Liver (tissue), 9 donors: ENCODE results near the gene ADPRH. TPM values are rescaled to one million over a fixed set of nuclear protein-coding genes. Genes with fewer than 3 reads are reported as not detected.

Source experiments
- DNase-seq: peaks from one replicate; pipeline ENCODE4 v3.0.0-alpha.2; 2017; ENCODE audit warnings: low spot score
- H3K27ac ChIP-seq, 2 donors: one replicate each; pipeline ENCODE4 v1.7.0; 2013; ENCODE audit warnings: inconsistent platforms in 2 of 2, low read length in 2 of 2, control low read depth in 1 of 2, low read depth in 1 of 2, mild to moderate bottlenecking in 1 of 2
- H3K27me3 ChIP-seq, 4 donors: one replicate each; pipeline versions ENCODE4 v1.6.1 to v1.7.0; 2013; ENCODE audit warnings: low read length in 3 of 4, inconsistent platforms in 1 of 4, mild to moderate bottlenecking in 1 of 4, moderate library complexity in 1 of 4; ENCODE audit not compliant: control insufficient read depth in 4 of 4, insufficient read depth in 4 of 4
- H3K36me3 ChIP-seq, 4 donors: one replicate each; pipeline versions ENCODE4 v1.6.1 to v1.7.0; 2013; ENCODE audit warnings: low read length in 3 of 4, mild to moderate bottlenecking in 3 of 4, low read depth in 1 of 4, moderate library complexity in 1 of 4; ENCODE audit not compliant: control insufficient read depth in 4 of 4, insufficient read depth in 3 of 4
- H3K4me1 ChIP-seq, 4 donors: one replicate each; pipeline versions ENCODE4 v1.6.1 to v1.7.0; 2013; ENCODE audit warnings: low read length in 3 of 4, mild to moderate bottlenecking in 3 of 4, moderate library complexity in 1 of 4; ENCODE audit not compliant: control insufficient read depth in 4 of 4, insufficient read depth in 4 of 4
- H3K4me3 ChIP-seq, 3 donors: one replicate each; pipeline versions ENCODE4 v1.6.1 to v1.7.0; 2013; ENCODE audit warnings: low read length in 3 of 3, control low read depth in 1 of 3, low read depth in 1 of 3, mild to moderate bottlenecking in 1 of 3
- H3K9ac ChIP-seq, 2 donors: one replicate each; pipeline ENCODE4 v1.7.0; 2013; ENCODE audit warnings: low read length in 2 of 2, mild to moderate bottlenecking in 2 of 2, moderate library complexity in 2 of 2, control low read depth in 1 of 2, low read depth in 1 of 2
- H3K9me3 ChIP-seq, 4 donors: one replicate each; pipeline versions ENCODE4 v1.6.1 to v1.7.0; 2013; ENCODE audit warnings: low read length in 3 of 4; ENCODE audit not compliant: control insufficient read depth in 4 of 4
- EGR1 ChIP-seq, 2 donors: IDR thresholded peaks; 2 replicates each; pipeline ENCODE4 v1.6.1; 2016 to 2018; ENCODE audit warnings: antibody characterized with exemption in 2 of 2, low read depth in 2 of 2
- FOXA1 ChIP-seq: IDR thresholded peaks from 2 replicates; pipeline ENCODE4 v1.6.1; 2016; ENCODE audit warnings: antibody characterized with exemption
- FOXA2 ChIP-seq: IDR thresholded peaks from 2 replicates; pipeline ENCODE4 v1.6.1; 2016; ENCODE audit warnings: antibody characterized with exemption
- GABPA ChIP-seq, 2 donors: IDR thresholded peaks in 1 of 2; conservative IDR thresholded peaks in 1 of 2; 2 replicates each; pipeline ENCODE4 v1.6.1; 2016; ENCODE audit warnings: antibody characterized with exemption in 2 of 2, mild to moderate bottlenecking in 1 of 2, moderate library complexity in 1 of 2
- HNF4A ChIP-seq, 2 donors: conservative IDR thresholded peaks; 2 replicates each; pipeline ENCODE4 v1.6.1; 2016; ENCODE audit warnings: antibody characterized with exemption in 2 of 2, mild to moderate bottlenecking in 2 of 2
- HNF4G ChIP-seq: IDR thresholded peaks from 2 replicates; pipeline ENCODE4 v1.6.1; 2016; ENCODE audit warnings: antibody characterized with exemption
- JUND ChIP-seq, 2 donors: IDR thresholded peaks; 2 replicates each; pipeline ENCODE4 v1.6.1; 2016; ENCODE audit warnings: antibody characterized with exemption in 2 of 2
- NR2F2 ChIP-seq: IDR thresholded peaks from 2 replicates; pipeline ENCODE4 v1.6.1; 2016; ENCODE audit warnings: antibody characterized with exemption
- RXRA ChIP-seq, 2 donors: IDR thresholded peaks; 2 replicates each; pipeline ENCODE4 v1.6.1; 2017 to 2018; ENCODE audit warnings: antibody characterized with exemption in 2 of 2, mild to moderate bottlenecking in 1 of 2
- SP1 ChIP-seq: IDR thresholded peaks from 2 replicates; pipeline ENCODE4 v1.6.1; 2018; ENCODE audit warnings: antibody characterized with exemption, mild to moderate bottlenecking
- TAF1 ChIP-seq: conservative IDR thresholded peaks from 2 replicates; pipeline ENCODE4 v1.6.1; 2016; ENCODE audit warnings: antibody characterized with exemption, mild to moderate bottlenecking
- YY1 ChIP-seq: IDR thresholded peaks from 2 replicates; pipeline ENCODE4 v1.6.1; 2016; ENCODE audit warnings: antibody characterized with exemption, mild to moderate bottlenecking
- WGBS: extraction: QIAGEN DNeasy Blood & Tissue Kit; methylation state at CpG from one replicate; pipeline ENCODE4 v1.1.7; 2013; 5-methylcytosine and 5-hydroxymethylcytosine counted together
- polyA plus RNA-seq, 2 donors: library from polyadenylated mRNA; stranded (reverse) in 1 of 2; unstranded in 1 of 2; fragments of 200-250 nt in 1 of 2; fragments of >200 nt in 1 of 2; fragmentation: Nextera tagmentation in 1 of 2; extraction: Ambion mirVana in 1 of 2; gene quantifications; one replicate each; pipeline versions ENCODE4 v1.2.1 to v1.2.3, GENCODE V29; 2013 to 2015
- total RNA-seq, 2 donors: library from RNA; depleted of rRNA; stranded (reverse); fragments of >200 nt; gene quantifications; one replicate each; pipeline ENCODE4 v1.2.3, GENCODE V29; 2014
- TF ChIP-seq, protein P1 (sequence below): IDR thresholded peaks from 2 replicates; pipeline ENCODE4 v1.6.1; 2016; ENCODE audit warnings: antibody characterized with exemption
- TF ChIP-seq, protein P2 (sequence below): IDR thresholded peaks from 2 replicates; pipeline ENCODE4 v1.6.1; 2016; ENCODE audit warnings: antibody characterized with exemption, mild to moderate bottlenecking
- TF ChIP-seq, protein P3 (sequence below): IDR thresholded peaks from 2 replicates; pipeline ENCODE4 v1.6.1; 2016; ENCODE audit warnings: antibody characterized with exemption
- TF ChIP-seq, protein P4 (sequence below): IDR thresholded peaks from 2 replicates; pipeline ENCODE4 v1.6.1; 2016; ENCODE audit warnings: antibody characterized with exemption
- TF ChIP-seq, protein P5 (sequence below): fragments of 150-350 bp; IDR thresholded peaks from 2 replicates; pipeline ENCODE4 v1.5.1; 2017; ENCODE audit warnings: improper control_type of control experiment, low read depth, low read length; ENCODE audit not compliant: missing input control
- donor health status: healthy.
- donor health status: healthy.
- donor health status: healthy.
- donor health status: healthy.
- donor health status: healthy.

Gene ADPRH
- total and polyA plus RNA-seq, 4 donors, result 0.89 to 3.8 (median 2.4) TPM

DNA sequence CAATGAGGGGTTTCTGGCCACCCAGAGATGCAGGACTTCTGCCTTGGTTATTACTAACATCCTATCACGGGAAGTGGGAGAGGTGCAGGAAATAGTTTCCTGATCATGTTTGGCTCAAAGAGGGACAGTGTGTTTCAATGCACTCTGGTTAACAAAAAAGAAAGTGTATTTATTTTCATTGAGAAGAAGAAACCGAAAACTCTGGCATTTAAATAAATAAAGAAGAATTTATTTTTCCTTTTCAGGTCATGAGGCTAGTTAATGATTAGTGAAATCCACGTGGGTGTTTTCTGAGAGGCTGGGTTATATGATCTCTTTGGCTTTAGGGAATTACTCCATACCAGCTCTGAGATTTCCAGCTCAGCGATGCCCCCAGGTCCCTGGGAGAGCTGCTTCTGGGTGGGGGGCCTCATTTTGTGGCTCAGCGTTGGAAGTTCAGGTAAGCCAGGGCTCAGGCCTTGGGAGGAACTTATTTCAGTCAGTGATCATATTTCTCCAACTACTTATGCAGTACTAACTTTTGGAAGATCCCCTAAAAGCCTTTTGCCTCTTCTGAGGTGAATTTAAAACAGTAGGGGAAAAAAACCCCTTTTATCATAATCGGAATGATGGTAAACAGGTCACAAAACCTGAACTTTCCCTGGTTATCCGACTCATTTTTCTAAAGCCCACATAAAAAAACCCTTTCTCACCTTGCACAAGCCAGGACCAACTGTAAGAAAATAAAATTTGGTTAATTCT lies 18.4 kb downstream of the ADPRH start, which contains the start of gene PLA1A (continued):
- TF ChIP-seq, protein P1, sequence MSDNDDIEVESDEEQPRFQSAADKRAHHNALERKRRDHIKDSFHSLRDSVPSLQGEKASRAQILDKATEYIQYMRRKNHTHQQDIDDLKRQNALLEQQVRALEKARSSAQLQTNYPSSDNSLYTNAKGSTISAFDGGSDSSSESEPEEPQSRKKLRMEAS, result no peak
- TF ChIP-seq RXRA (IDR thresholded peaks at IDR 0.05) (no peak), HNF4A (conservative IDR thresholded peaks at IDR 0.05) (peak in 1 of 2 donors; percentile 35), TAF1 (peak; percentile 82), GABPA (IDR thresholded peaks at IDR 0.05 in 1 of 2, conservative IDR thresholded peaks at IDR 0.05 in 1 of 2) (no peak)

DNA sequence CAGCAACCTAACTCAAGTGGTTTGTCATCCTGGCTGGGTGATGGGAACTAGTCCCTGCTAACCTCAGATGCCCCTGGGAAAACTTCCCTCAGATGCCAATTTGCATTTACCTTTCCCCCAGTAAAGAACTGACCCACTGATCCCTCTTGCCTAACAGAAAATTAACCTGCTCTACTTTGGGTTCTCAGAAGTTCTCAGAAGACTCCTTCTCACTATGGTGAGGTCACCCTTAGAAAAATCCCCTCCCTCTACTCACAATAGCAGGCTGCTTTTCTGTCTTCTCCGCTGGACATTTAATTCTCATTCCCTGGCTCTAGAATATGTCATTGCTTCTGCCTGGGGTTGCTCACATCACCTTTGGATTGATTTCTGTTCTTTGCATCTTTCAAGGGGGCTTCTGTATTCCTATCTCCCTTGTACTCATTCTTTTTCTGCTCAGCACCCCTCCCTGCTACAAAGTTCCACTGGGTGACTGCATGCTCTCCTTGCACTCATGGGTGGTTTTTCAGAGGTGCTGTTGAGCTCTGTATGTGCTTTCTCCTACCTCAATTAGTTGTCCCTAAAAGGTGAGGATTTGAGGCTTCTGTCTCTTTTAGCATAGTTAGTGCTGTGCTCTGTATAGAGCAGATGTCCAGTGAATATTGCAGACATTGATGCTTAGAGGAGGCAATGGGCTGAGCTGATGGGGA lies 19.3 kb downstream of the ADPRH start:
- TF ChIP-seq YY1, result no peak
- TF ChIP-seq, protein P1, result no peak
- TF ChIP-seq JUND (IDR thresholded peaks at IDR 0.05), result peak in 1 of 2 donors; percentile 12
- TF ChIP-seq FOXA1, result no peak
- peak; percentile 49 for TF ChIP-seq SP1
- TF ChIP-seq EGR1 (IDR thresholded peaks at IDR 0.05; ENCODE audit: low read depth in 2 of 2), result no peak
- TF ChIP-seq, protein P2, sequence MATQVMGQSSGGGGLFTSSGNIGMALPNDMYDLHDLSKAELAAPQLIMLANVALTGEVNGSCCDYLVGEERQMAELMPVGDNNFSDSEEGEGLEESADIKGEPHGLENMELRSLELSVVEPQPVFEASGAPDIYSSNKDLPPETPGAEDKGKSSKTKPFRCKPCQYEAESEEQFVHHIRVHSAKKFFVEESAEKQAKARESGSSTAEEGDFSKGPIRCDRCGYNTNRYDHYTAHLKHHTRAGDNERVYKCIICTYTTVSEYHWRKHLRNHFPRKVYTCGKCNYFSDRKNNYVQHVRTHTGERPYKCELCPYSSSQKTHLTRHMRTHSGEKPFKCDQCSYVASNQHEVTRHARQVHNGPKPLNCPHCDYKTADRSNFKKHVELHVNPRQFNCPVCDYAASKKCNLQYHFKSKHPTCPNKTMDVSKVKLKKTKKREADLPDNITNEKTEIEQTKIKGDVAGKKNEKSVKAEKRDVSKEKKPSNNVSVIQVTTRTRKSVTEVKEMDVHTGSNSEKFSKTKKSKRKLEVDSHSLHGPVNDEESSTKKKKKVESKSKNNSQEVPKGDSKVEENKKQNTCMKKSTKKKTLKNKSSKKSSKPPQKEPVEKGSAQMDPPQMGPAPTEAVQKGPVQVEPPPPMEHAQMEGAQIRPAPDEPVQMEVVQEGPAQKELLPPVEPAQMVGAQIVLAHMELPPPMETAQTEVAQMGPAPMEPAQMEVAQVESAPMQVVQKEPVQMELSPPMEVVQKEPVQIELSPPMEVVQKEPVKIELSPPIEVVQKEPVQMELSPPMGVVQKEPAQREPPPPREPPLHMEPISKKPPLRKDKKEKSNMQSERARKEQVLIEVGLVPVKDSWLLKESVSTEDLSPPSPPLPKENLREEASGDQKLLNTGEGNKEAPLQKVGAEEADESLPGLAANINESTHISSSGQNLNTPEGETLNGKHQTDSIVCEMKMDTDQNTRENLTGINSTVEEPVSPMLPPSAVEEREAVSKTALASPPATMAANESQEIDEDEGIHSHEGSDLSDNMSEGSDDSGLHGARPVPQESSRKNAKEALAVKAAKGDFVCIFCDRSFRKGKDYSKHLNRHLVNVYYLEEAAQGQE, result no peak
- TF ChIP-seq, protein P3, sequence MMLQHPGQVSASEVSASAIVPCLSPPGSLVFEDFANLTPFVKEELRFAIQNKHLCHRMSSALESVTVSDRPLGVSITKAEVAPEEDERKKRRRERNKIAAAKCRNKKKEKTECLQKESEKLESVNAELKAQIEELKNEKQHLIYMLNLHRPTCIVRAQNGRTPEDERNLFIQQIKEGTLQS, result no peak
- peak; percentile 90 to 93 for TF ChIP-seq RXRA (IDR thresholded peaks at IDR 0.05)
- no peak for TF ChIP-seq NR2F2
- TF ChIP-seq, protein P4, sequence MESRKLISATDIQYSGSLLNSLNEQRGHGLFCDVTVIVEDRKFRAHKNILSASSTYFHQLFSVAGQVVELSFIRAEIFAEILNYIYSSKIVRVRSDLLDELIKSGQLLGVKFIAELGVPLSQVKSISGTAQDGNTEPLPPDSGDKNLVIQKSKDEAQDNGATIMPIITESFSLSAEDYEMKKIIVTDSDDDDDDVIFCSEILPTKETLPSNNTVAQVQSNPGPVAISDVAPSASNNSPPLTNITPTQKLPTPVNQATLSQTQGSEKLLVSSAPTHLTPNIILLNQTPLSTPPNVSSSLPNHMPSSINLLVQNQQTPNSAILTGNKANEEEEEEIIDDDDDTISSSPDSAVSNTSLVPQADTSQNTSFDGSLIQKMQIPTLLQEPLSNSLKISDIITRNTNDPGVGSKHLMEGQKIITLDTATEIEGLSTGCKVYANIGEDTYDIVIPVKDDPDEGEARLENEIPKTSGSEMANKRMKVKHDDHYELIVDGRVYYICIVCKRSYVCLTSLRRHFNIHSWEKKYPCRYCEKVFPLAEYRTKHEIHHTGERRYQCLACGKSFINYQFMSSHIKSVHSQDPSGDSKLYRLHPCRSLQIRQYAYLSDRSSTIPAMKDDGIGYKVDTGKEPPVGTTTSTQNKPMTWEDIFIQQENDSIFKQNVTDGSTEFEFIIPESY, result no peak
- no peak for TF ChIP-seq FOXA2
- TF ChIP-seq HNF4G, result no peak
- TF ChIP-seq HNF4A (conservative IDR thresholded peaks at IDR 0.05), result peak; percentile 53 to 58
- TF ChIP-seq, protein P5, sequence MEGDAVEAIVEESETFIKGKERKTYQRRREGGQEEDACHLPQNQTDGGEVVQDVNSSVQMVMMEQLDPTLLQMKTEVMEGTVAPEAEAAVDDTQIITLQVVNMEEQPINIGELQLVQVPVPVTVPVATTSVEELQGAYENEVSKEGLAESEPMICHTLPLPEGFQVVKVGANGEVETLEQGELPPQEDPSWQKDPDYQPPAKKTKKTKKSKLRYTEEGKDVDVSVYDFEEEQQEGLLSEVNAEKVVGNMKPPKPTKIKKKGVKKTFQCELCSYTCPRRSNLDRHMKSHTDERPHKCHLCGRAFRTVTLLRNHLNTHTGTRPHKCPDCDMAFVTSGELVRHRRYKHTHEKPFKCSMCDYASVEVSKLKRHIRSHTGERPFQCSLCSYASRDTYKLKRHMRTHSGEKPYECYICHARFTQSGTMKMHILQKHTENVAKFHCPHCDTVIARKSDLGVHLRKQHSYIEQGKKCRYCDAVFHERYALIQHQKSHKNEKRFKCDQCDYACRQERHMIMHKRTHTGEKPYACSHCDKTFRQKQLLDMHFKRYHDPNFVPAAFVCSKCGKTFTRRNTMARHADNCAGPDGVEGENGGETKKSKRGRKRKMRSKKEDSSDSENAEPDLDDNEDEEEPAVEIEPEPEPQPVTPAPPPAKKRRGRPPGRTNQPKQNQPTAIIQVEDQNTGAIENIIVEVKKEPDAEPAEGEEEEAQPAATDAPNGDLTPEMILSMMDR, result no peak
- TF ChIP-seq TAF1, result no peak
- H3K4me3 ChIP-seq, result peak overlapping the region; percentile 20 to 41 (median 33)
- H3K9ac ChIP-seq, result no peak overlapping the region

More for the DNA sequence above, 19.3 kb downstream of the ADPRH start:
- Histone ChIP-seq H3K27me3 (no peaks in the 10 kb centered on the region), H3K36me3 (no peaks in the 10 kb centered on the region), H3K27ac (peak overlapping the region; percentile 10 to 86), H3K4me1 (peaks cover 2 to 42% (median 24%) of the 10 kb centered on the region in 4 donors), H3K9me3 (no peaks in the 10 kb centered on the region)
- WGBS, result 86% methylated on average over 1 of the region's 1 CpG
- no peak for DNase-seq
